Liver (tissue), 3 donors: ENCODE results near the gene SERPINB1.

ENCODE experiments used
- ATF3 ChIP-seq: IDR thresholded peaks from 2 replicates; pipeline ENCODE4 v1.6.1; 2016; ENCODE audit warnings: antibody characterized with exemption
- CTCF ChIP-seq: fragments of 150-350 bp; IDR thresholded peaks from 2 replicates; pipeline ENCODE4 v1.5.1; 2017; ENCODE audit warnings: improper control_type of control experiment, low read depth, low read length; ENCODE audit not compliant: missing input control
- donor health status: healthy.
- donor health status: healthy.

GRCh38 chr6:2795956-2796355, 45.7 kb downstream of the SERPINB1 start:
- TF ChIP-seq CTCF (no peak), ATF3 (no peak)
